ENCODE data around the gene CRBN. TPM values are rescaled to one million over a fixed set of nuclear protein-coding genes. Genes with fewer than 3 reads are reported as not detected.

CRBN gene
- total RNA-seq, 4 donors from 2014 or later, result 31.2 to 158 (median 83.0) TPM

DNA sequence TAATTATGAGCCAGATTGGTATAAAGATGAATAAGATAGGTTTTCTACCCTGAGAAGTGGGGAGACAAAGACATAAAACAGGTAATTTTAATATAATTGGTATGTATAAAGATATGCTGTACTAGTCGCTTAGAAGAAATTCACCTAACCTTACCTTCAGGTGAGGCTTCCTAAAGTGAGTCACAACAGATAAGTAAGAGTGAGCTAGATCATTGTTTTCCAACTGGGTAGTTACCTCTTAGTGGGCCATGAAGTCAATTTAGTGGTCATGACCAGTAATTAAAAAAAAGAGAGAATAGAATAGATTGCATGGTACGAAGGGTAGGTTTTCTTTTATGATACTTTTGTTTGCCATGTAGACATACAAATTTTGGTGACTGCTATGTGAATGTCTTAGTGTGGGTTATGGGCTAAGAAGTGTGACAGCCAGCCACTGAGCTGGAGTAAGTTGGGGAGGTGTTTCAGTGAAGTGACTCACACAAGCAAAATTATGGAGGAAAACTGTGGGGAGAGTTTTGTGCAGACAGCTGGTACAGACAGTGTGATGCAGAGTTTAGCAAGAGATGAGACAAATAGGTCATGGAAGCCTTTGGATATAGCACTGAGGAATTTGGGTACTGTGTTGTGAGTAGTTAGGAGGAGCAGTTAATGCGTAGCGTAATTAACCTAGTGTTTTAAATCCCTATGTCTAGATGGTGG is 44.6 kb downstream of the CRBN start:
- DNase-seq, result no peak

DNA sequence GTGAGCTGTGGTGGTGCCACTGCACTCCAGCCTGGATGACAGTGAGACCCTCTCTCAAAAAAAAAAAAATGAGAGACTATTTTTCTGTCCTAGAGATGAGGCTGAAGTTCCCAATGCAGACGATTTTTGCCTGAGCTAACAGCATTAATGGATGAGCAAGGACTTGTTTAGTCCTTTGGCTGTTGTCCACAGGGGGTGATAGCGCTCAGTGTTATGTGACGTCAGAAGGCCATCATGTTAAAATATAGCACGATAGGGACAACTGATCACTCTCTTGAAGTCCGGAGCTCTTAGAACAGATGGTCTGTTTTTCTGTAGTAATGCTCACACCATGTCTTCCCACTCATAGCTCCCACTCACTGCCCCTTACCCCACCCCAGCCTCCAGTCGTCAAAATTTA is 46.0 kb downstream of the CRBN start:
- TF ChIP-seq, protein P1, sequence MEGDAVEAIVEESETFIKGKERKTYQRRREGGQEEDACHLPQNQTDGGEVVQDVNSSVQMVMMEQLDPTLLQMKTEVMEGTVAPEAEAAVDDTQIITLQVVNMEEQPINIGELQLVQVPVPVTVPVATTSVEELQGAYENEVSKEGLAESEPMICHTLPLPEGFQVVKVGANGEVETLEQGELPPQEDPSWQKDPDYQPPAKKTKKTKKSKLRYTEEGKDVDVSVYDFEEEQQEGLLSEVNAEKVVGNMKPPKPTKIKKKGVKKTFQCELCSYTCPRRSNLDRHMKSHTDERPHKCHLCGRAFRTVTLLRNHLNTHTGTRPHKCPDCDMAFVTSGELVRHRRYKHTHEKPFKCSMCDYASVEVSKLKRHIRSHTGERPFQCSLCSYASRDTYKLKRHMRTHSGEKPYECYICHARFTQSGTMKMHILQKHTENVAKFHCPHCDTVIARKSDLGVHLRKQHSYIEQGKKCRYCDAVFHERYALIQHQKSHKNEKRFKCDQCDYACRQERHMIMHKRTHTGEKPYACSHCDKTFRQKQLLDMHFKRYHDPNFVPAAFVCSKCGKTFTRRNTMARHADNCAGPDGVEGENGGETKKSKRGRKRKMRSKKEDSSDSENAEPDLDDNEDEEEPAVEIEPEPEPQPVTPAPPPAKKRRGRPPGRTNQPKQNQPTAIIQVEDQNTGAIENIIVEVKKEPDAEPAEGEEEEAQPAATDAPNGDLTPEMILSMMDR (IDR thresholded peaks at IDR 0.05), result no peak
- TF ChIP-seq POLR2AphosphoS5 (IDR thresholded peaks at IDR 0.05), result no peak
- TF ChIP-seq POLR2A (IDR thresholded peaks at IDR 0.05), result no peak
- no peak for TF ChIP-seq EP300 (IDR thresholded peaks at IDR 0.05; ENCODE audit: low read depth)
- no peak overlapping the region for H3K4me3 ChIP-seq
- H3K9me3 ChIP-seq, result no peaks in the 10 kb centered on the region
- intact Hi-C loops (cut with DNase I; ENCODE audit: low total_unique reads) (no loop called here), in situ Hi-C loops (cut with MboI; ENCODE audit: low pct_ligation_motif_present in 1 of 4, low pct_unique_long_range_greater_than_20kb in 1 of 4, low sequenced_read_pairs in 3 of 4) (no loop called here)
- no peak overlapping the region for H3K27ac ChIP-seq
- DNase-seq, result no peak
- H3K36me3 ChIP-seq, result peaks cover 0 to 25% (median 7%) of the 10 kb centered on the region in 4 donors
- 73 to 79% methylated on average over 4 to 6 of the region's 6 CpGs for WGBS, 2 donors (ENCODE audit: low coverage in 1 of 2)
- peaks cover 0 to 31% (median 12%) of the 10 kb centered on the region in 4 donors for H3K4me1 ChIP-seq
- H3K27me3 ChIP-seq, result no peaks in the 10 kb centered on the region

More for the DNA sequence above, 44.6 kb downstream of the CRBN start:
- Histone ChIP-seq H3K27ac (no peak overlapping the region), H3K36me3 (peaks cover 0 to 28% (median 5%) of the 10 kb centered on the region in 4 donors), H3K4me1 (peaks cover 0 to 31% (median 10%) of the 10 kb centered on the region in 4 donors), H3K27me3 (no peaks in the 10 kb centered on the region), H3K9me3 (no peaks in the 10 kb centered on the region), H3K4me3 (no peak overlapping the region)
- in situ Hi-C loops (cut with MboI; ENCODE audit: low pct_ligation_motif_present in 1 of 4, low pct_unique_long_range_greater_than_20kb in 1 of 4, low sequenced_read_pairs in 3 of 4), result no loop called here
- 81 to 87% methylated on average over 4 of the region's 4 CpGs for WGBS, 2 donors (ENCODE audit: low coverage in 1 of 2)
- intact Hi-C loops (cut with DNase I; ENCODE audit: low total_unique reads), result no loop called here
- no peak for TF ChIP-seq POLR2AphosphoS5 (IDR thresholded peaks at IDR 0.05)
- TF ChIP-seq, protein P1 (IDR thresholded peaks at IDR 0.05), result no peak
- TF ChIP-seq EP300 (IDR thresholded peaks at IDR 0.05; ENCODE audit: low read depth), result no peak
- TF ChIP-seq POLR2A (IDR thresholded peaks at IDR 0.05), result no peak

DNA sequence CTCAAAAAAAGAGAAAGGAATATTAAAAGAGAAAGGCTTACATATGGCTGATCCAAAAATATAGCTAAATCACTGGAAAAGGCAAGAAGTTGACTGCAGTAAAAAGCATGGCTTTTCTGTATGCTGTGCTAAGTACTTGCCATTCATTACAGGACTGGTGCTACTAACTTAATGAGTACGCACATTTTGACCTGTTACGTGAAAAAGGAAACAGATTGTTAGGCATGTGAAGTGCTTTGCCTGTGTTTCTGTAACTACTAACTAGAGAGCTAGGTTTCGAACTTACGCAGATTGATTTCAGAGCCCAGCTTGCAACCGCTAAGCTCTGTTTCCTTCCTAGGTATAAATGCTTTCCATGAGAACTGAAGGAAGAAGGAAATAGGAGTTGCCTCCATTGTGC is 49.9 kb downstream of the CRBN start:
- WGBS, 2 donors (ENCODE audit: low coverage in 1 of 2), result 64 to 67% methylated on average over 4 to 5 of the region's 5 CpGs
- H3K4me1 ChIP-seq, result peaks cover 6 to 29% (median 18%) of the 10 kb centered on the region in 4 donors
- H3K27ac ChIP-seq, result no peak overlapping the region
- no peaks in the 10 kb centered on the region for H3K9me3 ChIP-seq
- H3K36me3 ChIP-seq, result peaks cover 0 to 20% (median 7%) of the 10 kb centered on the region in 4 donors
- H3K27me3 ChIP-seq, result no peaks in the 10 kb centered on the region
- H3K4me3 ChIP-seq, result no peak overlapping the region
- in situ Hi-C loops (cut with MboI; ENCODE audit: low pct_ligation_motif_present in 1 of 4, low pct_unique_long_range_greater_than_20kb in 1 of 4, low sequenced_read_pairs in 3 of 4), result no loop called here
- intact Hi-C loops (cut with DNase I; ENCODE audit: low total_unique reads), result no loop called here
- no peak for TF ChIP-seq POLR2AphosphoS5 (IDR thresholded peaks at IDR 0.05)
- TF ChIP-seq POLR2A (IDR thresholded peaks at IDR 0.05), result no peak
- no peak for DNase-seq

DNA sequence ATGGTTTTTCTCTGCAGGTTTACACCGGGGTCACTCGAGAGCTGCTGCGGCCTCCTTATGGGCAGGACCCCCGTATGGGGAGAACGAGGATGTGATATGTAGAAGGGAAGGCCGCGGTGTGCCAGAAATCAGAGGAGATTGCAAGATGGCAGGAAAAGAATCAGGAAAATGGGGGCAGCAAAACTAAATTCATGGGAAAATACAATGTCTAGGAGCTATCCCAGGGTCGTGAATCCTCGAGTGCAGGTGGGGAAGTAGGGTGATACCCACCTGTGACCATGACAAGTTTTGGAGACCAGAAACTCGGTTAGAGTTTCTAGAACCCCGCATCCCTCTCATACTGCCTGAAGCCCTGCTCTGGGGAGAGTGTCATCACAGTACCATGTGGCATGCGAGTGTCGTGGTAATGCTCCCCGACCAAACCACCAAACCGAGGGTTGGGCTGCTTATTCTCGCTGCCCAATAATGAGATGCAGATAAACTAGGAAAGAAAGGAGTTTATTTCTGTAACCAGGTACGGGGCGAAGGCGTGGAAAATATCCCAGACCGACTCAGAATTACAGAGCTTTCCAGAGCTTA is 52.0 kb downstream of the CRBN start:
- H3K36me3 ChIP-seq, result peaks cover 0 to 20% (median 7%) of the 10 kb centered on the region in 4 donors
- peak overlapping the region; percentile 71 to 87 (median 82) for H3K4me3 ChIP-seq
- H3K27me3 ChIP-seq, result no peaks in the 10 kb centered on the region
- in situ Hi-C loops (cut with MboI; ENCODE audit: low pct_ligation_motif_present in 1 of 4, low pct_unique_long_range_greater_than_20kb in 1 of 4, low sequenced_read_pairs in 3 of 4) (no loop called here), intact Hi-C loops (cut with DNase I; ENCODE audit: low total_unique reads) (no loop called here)
- H3K9me3 ChIP-seq, result no peaks in the 10 kb centered on the region
- 11 to 15% methylated on average over 5 to 20 of the region's 20 CpGs for WGBS, 2 donors (ENCODE audit: low coverage in 1 of 2)
- H3K4me1 ChIP-seq, result peaks cover 6 to 17% (median 12%) of the 10 kb centered on the region in 4 donors
- peak overlapping the region; percentile 89 to 94 (median 92) for H3K27ac ChIP-seq
- DNase-seq, result no peak
- TF ChIP-seq POLR2AphosphoS5 (IDR thresholded peaks at IDR 0.05) (no peak), POLR2A (IDR thresholded peaks at IDR 0.05) (no peak), EP300 (IDR thresholded peaks at IDR 0.05; ENCODE audit: low read depth) (no peak)
- TF ChIP-seq, protein P1 (IDR thresholded peaks at IDR 0.05), result no peak
